GM06990 (cell line): Measurements from ENCODE around the gene PTPRU.

Experiments used
- DNase-seq: peaks from one replicate; pipeline ENCODE4 v3.0.0-alpha.2; 2011; ENCODE audit not compliant: insufficient read length; ENCODE audit errors: extremely low read depth
- H3K27me3 ChIP-seq: replicated peaks from 2 replicates; pipeline ENCODE4 v1.6.0; 2011; ENCODE audit warnings: low read length; ENCODE audit not compliant: control insufficient read depth, insufficient read depth
- H3K36me3 ChIP-seq: 2 replicates; pipeline ENCODE4 v1.5.1; 2011; ENCODE audit warnings: low read length; ENCODE audit not compliant: control insufficient read depth, insufficient read depth
- H3K4me3 ChIP-seq: replicated peaks from 2 replicates; pipeline ENCODE4 v1.5.1; 2011; ENCODE audit warnings: low read depth, mild to moderate bottlenecking, control low read depth, low read length
- CTCF ChIP-seq: IDR thresholded peaks from 2 replicates; pipeline ENCODE4 v1.5.1; 2011; ENCODE audit warnings: low read length, control low read depth, mild to moderate bottlenecking, inconsistent platforms; ENCODE audit not compliant: insufficient read depth, poor library complexity, severe bottlenecking

PTPRU gene

GRCh38 chr1:29247044-29247443 is 10.7 kb downstream of the PTPRU start:
- no peaks in the 10 kb centered on the region for H3K36me3 ChIP-seq
- DNase-seq: no peak
- no peak for TF ChIP-seq CTCF
- H3K27me3 ChIP-seq: peaks cover 2% of the 10 kb centered on the region
- H3K4me3 ChIP-seq: no peak overlapping the region

- H3K27me3 ChIP-seq: peaks cover 2% of the 10 kb centered on the region
These were observed 11.4 kb downstream of the PTPRU start for GRCh38 chr1:29247571-29248273.

GRCh38 chr1:29248409-29248808 is 12.1 kb downstream of the PTPRU start:
- Histone ChIP-seq H3K27me3 (peaks cover 2% of the 10 kb centered on the region), H3K36me3 (no peaks in the 10 kb centered on the region), H3K4me3 (no peak overlapping the region)
- no peak for DNase-seq
- no peak for TF ChIP-seq CTCF

More at GRCh38 chr1:29247571-29248273, 11.4 kb downstream of the PTPRU start:
- no peak overlapping the region for H3K4me3 ChIP-seq
- TF ChIP-seq CTCF: no peak
- no peak for DNase-seq
- H3K36me3 ChIP-seq: no peaks in the 10 kb centered on the region

GRCh38 chr1:29249170-29249691 is 12.9 kb downstream of the PTPRU start:
- no peaks in the 10 kb centered on the region for H3K36me3 ChIP-seq
- TF ChIP-seq CTCF: no peak
- peaks cover 2% of the 10 kb centered on the region for H3K27me3 ChIP-seq
- H3K4me3 ChIP-seq: no peak overlapping the region
- no peak for DNase-seq

GRCh38 chr1:29249951-29250581 is 13.7 kb downstream of the PTPRU start:
- no peak for DNase-seq
- Histone ChIP-seq H3K4me3 (no peak overlapping the region), H3K27me3 (peaks cover 2% of the 10 kb centered on the region), H3K36me3 (no peaks in the 10 kb centered on the region)
- TF ChIP-seq CTCF: no peak
